IMR-90 (cell line): ENCODE measurements around the gene TEAD1.

ENCODE experiments used
- BHLHE40 ChIP-seq: fragments of 150-350 bp; IDR thresholded peaks from 2 replicates; pipeline ENCODE4 v1.6.1; 2016; ENCODE audit warnings: mild to moderate bottlenecking, low read depth, low read length
- CTCF ChIP-seq: conservative IDR thresholded peaks from 2 replicates; pipeline ENCODE4 v1.5.1; 2012; ENCODE audit warnings: mild to moderate bottlenecking, low read depth, low read length, improper control_type of control experiment
- ELK1 ChIP-seq: fragments of 150-350 bp; IDR thresholded peaks from 2 replicates; pipeline ENCODE4 v1.6.1; 2016; ENCODE audit warnings: low read depth, mild to moderate bottlenecking, low read length, moderate library complexity, borderline replicate concordance
- FOS ChIP-seq: fragments of 150-350 bp; IDR thresholded peaks from 2 replicates; pipeline ENCODE4 v1.6.1; 2016; ENCODE audit warnings: low read depth, low read length
- MAFK ChIP-seq: IDR thresholded peaks from 2 replicates; pipeline ENCODE4 v1.6.1; 2012; ENCODE audit warnings: low read depth, low read length, improper control_type of control experiment
- MAZ ChIP-seq: IDR thresholded peaks from 2 replicates; pipeline ENCODE4 v1.6.1; 2012; ENCODE audit warnings: low read depth, mild to moderate bottlenecking, low read length, improper control_type of control experiment, moderate library complexity, borderline replicate concordance
- POLR2A ChIP-seq: IDR thresholded peaks from 2 replicates; pipeline ENCODE4 v1.6.1; 2012; ENCODE audit warnings: mild to moderate bottlenecking, low read depth, low read length
- RFX5 ChIP-seq: IDR thresholded peaks from 2 replicates; pipeline ENCODE4 v1.8.0; 2012; ENCODE audit warnings: low read depth, mild to moderate bottlenecking, low read length, moderate library complexity

- TF ChIP-seq CTCF (no peak), POLR2A (no peak), FOS (no peak), RFX5 (no peak), MAZ (no peak), MAFK (no peak), ELK1 (no peak), BHLHE40 (no peak)
Measured at GRCh38 chr11:12764187-12764914, 90.1 kb downstream of the TEAD1 start.
